Thymus (tissue), 11 donors: ENCODE results near the gene DUSP18. TPM values are rescaled to one million over a fixed set of nuclear protein-coding genes. Genes with fewer than 3 reads are reported as not detected.

Experiments
- DNase-seq, 9 donors: peaks; one replicate each; pipeline ENCODE4 v3.0.0-alpha.2; 2013; ENCODE audit warnings: low spot score in 9 of 9, low read depth in 6 of 9, missing footprints in 1 of 9
- H3K27ac ChIP-seq, 2 donors: one replicate each; pipeline ENCODE4 v1.5.1; 2013; ENCODE audit warnings: control low read depth in 1 of 2, low read depth in 1 of 2, low read length in 1 of 2, mild to moderate bottlenecking in 1 of 2, moderate library complexity in 1 of 2
- H3K27me3 ChIP-seq, 2 donors: one replicate each; pipeline ENCODE4 v1.5.1; 2013; ENCODE audit warnings: low read length in 1 of 2; ENCODE audit not compliant: control insufficient read depth in 2 of 2, insufficient read depth in 1 of 2
- H3K36me3 ChIP-seq, 2 donors: one replicate each; pipeline ENCODE4 v1.5.1; 2013; ENCODE audit warnings: low read length in 1 of 2, mild to moderate bottlenecking in 1 of 2, moderate library complexity in 1 of 2; ENCODE audit not compliant: control insufficient read depth in 2 of 2, insufficient read depth in 2 of 2
- H3K4me1 ChIP-seq, 2 donors: one replicate each; pipeline ENCODE4 v1.5.1; 2013; ENCODE audit warnings: low read length in 2 of 2; ENCODE audit not compliant: control insufficient read depth in 2 of 2, insufficient read depth in 2 of 2
- H3K4me3 ChIP-seq, 2 donors: one replicate each; pipeline ENCODE4 v1.5.1; 2013; ENCODE audit warnings: low read length in 2 of 2, control low read depth in 1 of 2, mild to moderate bottlenecking in 1 of 2
- H3K9me3 ChIP-seq, 2 donors: one replicate each; pipeline ENCODE4 v1.5.1; 2013; ENCODE audit warnings: low read length in 1 of 2, mild to moderate bottlenecking in 1 of 2; ENCODE audit not compliant: control insufficient read depth in 2 of 2, insufficient read depth in 1 of 2
- WGBS: extraction: QIAGEN DNeasy Blood & Tissue Kit; methylation state at CpG from one replicate; pipeline ENCODE4 v1.1.7; 2013; 5-methylcytosine and 5-hydroxymethylcytosine counted together
- polyA plus RNA-seq: library from polyadenylated mRNA; stranded (reverse); fragments of 200-250 nt; gene quantifications from one replicate; pipeline ENCODE4 v1.2.3, GENCODE V29; 2013
- total RNA-seq: library from RNA; stranded (reverse); fragments of 120-200 nt; gene quantifications from one replicate; pipeline ENCODE4 v1.2.4, GENCODE V29; 2013
- donor health status: healthy.

DUSP18 gene
- total and polyA plus RNA-seq, 2 donors, result 3.3 to 6.4 TPM

GRCh38 chr22:30649430-30650007 lies 18.2 kb downstream of the DUSP18 start:
- DNase-seq, result peak in 1 of 9 donors; percentile 9
- no peaks in the 10 kb centered on the region for H3K36me3 ChIP-seq

GRCh38 chr22:30648825-30649224 lies 18.9 kb downstream of the DUSP18 start:
- Histone ChIP-seq H3K4me1 (no peaks in the 10 kb centered on the region), H3K36me3 (no peaks in the 10 kb centered on the region), H3K27ac (no peak overlapping the region), H3K27me3 (no peaks in the 10 kb centered on the region), H3K4me3 (no peak overlapping the region), H3K9me3 (no peaks in the 10 kb centered on the region)
- 96% methylated on average over 3 of the region's 3 CpGs for WGBS
- DNase-seq, result no peak

More at GRCh38 chr22:30649430-30650007, 18.2 kb downstream of the DUSP18 start:
- no peak overlapping the region for H3K4me3 ChIP-seq
- no peak overlapping the region for H3K27ac ChIP-seq
- 28% methylated on average over 7 of the region's 7 CpGs for WGBS
- H3K4me1 ChIP-seq, result no peaks in the 10 kb centered on the region
- no peaks in the 10 kb centered on the region for H3K27me3 ChIP-seq
- H3K9me3 ChIP-seq, result no peaks in the 10 kb centered on the region

DNA sequence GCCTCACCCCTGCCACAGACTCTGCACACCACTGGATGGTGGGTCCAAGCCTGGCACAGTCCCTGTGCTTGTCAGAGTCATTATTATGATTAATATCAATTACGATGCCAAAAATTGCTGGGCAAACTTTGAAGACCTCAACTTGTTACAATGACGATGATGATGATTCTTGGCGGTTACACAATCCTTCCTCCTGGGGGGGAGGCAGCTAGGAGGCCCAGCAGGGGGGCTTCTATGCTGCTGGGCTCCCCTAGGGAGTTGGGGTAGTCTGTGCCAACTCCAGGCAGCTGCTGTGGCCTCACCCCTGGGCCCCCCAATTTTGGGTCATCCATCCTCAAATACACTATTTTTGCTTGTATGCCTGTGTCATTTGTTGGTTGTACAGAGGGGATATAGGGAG lies 20.1 kb downstream of the DUSP18 start:
- H3K4me3 ChIP-seq, result no peak overlapping the region
- DNase-seq, result no peak
- 95% methylated on average over 3 of the region's 3 CpGs for WGBS
- H3K27me3 ChIP-seq, result no peaks in the 10 kb centered on the region
- no peaks in the 10 kb centered on the region for H3K4me1 ChIP-seq
- no peaks in the 10 kb centered on the region for H3K9me3 ChIP-seq
- H3K27ac ChIP-seq, result no peak overlapping the region
- H3K36me3 ChIP-seq, result no peaks in the 10 kb centered on the region

DNA sequence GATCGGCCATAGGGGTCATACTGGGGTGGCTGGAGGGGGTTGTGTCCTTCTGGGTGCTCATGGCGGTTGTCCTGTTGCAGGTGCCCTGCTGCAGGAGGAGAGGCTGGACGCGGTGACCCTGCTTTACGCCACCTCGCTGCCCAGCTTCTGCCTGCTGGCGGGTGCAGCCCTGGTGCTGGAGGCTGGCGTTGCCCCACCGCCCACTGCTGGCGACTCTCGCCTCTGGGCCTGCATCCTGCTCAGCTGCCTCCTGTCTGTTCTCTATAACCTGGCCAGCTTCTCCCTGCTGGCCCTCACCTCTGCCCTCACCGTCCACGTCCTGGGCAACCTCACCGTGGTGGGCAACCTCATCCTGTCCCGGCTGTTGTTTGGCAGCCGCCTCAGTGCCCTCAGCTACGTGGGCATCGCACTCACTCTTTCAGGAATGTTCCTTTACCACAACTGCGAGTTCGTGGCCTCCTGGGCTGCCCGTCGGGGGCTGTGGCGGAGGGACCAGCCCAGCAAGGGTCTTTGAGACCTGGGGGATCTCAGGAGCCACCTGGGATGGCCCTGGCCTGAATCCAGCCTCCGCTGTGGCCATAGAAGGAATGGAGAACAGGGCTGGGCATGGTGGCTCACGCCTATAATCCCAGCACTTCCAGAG lies 21.0 kb downstream of the DUSP18 start:
- Histone ChIP-seq H3K27me3 (no peaks in the 10 kb centered on the region), H3K4me1 (no peaks in the 10 kb centered on the region), H3K36me3 (no peaks in the 10 kb centered on the region), H3K4me3 (no peak overlapping the region), H3K27ac (no peak overlapping the region), H3K9me3 (no peaks in the 10 kb centered on the region)
- WGBS, result 97% methylated on average over 25 of the region's 25 CpGs
- DNase-seq, result no peak

- Histone ChIP-seq H3K36me3 (no peaks in the 10 kb centered on the region), H3K27me3 (no peaks in the 10 kb centered on the region), H3K4me3 (no peak overlapping the region), H3K4me1 (no peaks in the 10 kb centered on the region), H3K27ac (no peak overlapping the region), H3K9me3 (no peaks in the 10 kb centered on the region)
- no peak for DNase-seq
- 92% methylated on average over 16 of the region's 16 CpGs for WGBS
These were observed 24.4 kb downstream of the DUSP18 start for GRCh38 chr22:30643055-30643875.

DNA sequence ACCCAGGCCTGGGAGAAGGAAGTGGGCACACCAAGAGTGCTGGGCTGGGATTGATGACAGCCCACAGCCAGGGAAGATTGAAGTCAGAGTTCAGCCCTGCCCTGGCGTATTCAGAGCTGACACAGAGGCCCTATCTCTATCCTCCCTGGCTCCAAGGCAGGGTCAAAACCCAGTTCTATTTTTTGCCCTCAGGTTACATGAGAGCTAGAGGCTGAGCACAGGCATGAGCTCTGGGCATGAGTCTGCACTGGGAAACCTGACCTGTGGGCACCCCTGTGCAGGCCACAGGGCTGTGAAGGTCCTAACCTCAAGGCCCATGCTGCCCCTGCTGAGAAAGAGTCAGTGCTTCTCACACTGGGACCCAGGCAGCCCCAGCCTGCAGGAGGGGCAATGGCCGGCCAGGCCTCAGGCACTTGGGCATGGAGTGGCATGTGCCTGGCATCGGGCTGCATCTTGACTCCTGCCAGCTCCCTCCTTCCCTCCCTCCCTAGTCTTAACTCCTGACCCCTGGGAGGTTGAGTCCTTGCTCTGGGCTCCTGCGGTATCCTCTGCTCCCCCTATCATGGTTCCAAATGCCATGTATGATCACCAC lies 26.7 kb downstream of the DUSP18 start:
- WGBS, result over 99% methylated on average over 4 of the region's 4 CpGs

DNA sequence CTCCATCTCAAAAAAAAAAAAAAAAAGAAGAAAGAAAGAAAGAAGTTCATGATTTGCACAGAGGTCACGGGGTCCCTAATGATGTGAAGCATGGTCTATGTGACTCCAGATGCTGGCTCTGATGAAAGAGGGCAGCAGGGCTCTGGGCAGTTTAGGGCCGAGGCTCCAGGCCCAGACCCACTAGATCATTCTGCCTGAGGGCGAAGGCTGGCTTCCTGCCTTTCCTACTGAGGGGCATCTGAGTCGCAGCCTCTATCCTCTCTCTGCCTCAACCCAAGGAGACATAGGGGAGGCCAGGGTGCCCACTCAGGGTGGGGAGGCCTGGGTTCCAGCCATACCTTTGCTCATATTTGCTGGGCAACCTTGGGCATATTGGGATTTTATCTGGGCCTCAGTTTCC lies 27.3 kb downstream of the DUSP18 start:
- no peaks in the 10 kb centered on the region for H3K9me3 ChIP-seq
- H3K36me3 ChIP-seq, result no peaks in the 10 kb centered on the region
- 95% methylated on average over 4 of the region's 4 CpGs for WGBS
- H3K4me3 ChIP-seq, result no peak overlapping the region
- peaks cover 7 to 8% of the 10 kb centered on the region in 2 donors for H3K4me1 ChIP-seq
- DNase-seq, result no peak
- H3K27me3 ChIP-seq, result peaks cover 0 to 11% of the 10 kb centered on the region in 2 donors
- H3K27ac ChIP-seq, result no peak overlapping the region

More for the DNA sequence above, 26.7 kb downstream of the DUSP18 start:
- Histone ChIP-seq H3K27me3 (peaks cover 0 to 10% of the 10 kb centered on the region in 2 donors), H3K4me1 (peaks cover 5 to 8% of the 10 kb centered on the region in 2 donors), H3K36me3 (no peaks in the 10 kb centered on the region), H3K4me3 (no peak overlapping the region), H3K9me3 (no peaks in the 10 kb centered on the region), H3K27ac (no peak overlapping the region)
- no peak for DNase-seq

GRCh38 chr22:30637701-30638114 lies 30.0 kb downstream of the DUSP18 start:
- Histone ChIP-seq H3K27me3 (peaks cover 0 to 18% of the 10 kb centered on the region in 2 donors), H3K4me3 (no peak overlapping the region), H3K9me3 (no peaks in the 10 kb centered on the region), H3K27ac (no peak overlapping the region), H3K36me3 (no peaks in the 10 kb centered on the region), H3K4me1 (peaks cover 13 to 19% of the 10 kb centered on the region in 2 donors)
- no peak for DNase-seq
- 95% methylated on average over 1 of the region's 1 CpG for WGBS
